Sciatic nerve (tissue), 2 donors: ENCODE data around the gene ZNF213. TPM values are rescaled to one million over a fixed set of nuclear protein-coding genes. Genes with fewer than 3 reads are reported as not detected.

Experiments
- ATAC-seq: fragments of 200-7000 bp; cut with Tn5 transposase; one replicate; pipeline ENCODE4 v1.9.1; 2020; ENCODE audit warnings: mild to moderate bottlenecking, moderate library complexity
- DNase-seq: peaks from one replicate; pipeline ENCODE4 v3.0.0-alpha.2; 2020; ENCODE audit warnings: low spot score
- intact Hi-C: fragments of 100-400 bp; cut with DNase I; formaldehyde crosslinking; loops from one replicate; pipeline ENCODE4 v1.14.2; 2022
- total RNA-seq: library from RNA; stranded (reverse); fragmentation: NEBNext Ultra II Directional; extraction: Animal tissue kit (Norgen Biotek cat#: 25700); gene quantifications from one replicate; pipeline ENCODE4 v1.2.1, GENCODE V29; 2021
- donor health status: DM: no; HTN: no; CAD: no.
- donor health status: DM: no; HTN: no; CAD: no.

Gene ZNF213
- 9.0 TPM for total RNA-seq

DNA sequence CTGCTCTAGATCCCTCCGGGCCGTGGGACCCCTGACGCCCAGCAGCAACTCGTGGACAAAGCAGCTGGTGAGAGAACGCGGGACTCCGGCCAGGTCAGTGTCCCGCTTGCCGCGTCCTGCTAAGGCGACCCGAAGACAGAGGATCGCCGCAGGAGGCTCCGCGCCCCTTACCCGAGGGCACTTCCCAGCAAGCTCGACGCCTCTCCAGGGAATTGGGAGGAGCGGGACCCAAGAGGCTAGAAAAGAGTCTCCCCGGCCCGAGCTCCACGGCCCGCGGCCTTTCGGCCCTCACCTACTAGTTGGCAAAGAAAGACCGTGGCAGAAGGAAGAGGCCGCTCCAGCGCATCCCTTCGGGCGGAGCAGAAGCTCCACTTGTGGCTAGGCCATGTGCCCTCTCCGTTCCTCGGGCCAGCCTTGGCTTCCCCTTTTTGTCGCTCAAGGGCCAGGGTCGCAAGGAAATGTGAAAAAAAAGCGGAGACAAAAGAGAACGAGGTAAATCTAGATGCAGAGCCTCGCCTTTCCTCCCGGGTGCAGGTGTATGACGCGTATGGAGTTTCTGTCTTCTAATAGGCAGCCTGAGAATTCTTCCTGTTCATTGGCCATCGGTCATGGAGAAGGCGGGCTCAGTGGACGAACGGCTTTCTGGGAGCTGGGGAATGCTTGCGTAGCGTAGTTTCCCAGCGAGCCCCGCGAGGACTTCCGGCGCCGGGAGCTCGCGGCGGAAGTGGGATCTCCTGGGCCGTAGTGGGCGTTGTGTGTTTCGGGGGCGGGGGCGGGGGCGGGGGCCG is at the start of gene ZNF213:
Gene ZNF213 (plus strand): TSS at position 692 of the 788 bp plus-strand sequence. CDS start 2,252 bp downstream, outside the sequence.
- ATAC-seq (peak; percentile 98), DNase-seq (peak; percentile 95)
- intact Hi-C loops, result no loop called here

DNA sequence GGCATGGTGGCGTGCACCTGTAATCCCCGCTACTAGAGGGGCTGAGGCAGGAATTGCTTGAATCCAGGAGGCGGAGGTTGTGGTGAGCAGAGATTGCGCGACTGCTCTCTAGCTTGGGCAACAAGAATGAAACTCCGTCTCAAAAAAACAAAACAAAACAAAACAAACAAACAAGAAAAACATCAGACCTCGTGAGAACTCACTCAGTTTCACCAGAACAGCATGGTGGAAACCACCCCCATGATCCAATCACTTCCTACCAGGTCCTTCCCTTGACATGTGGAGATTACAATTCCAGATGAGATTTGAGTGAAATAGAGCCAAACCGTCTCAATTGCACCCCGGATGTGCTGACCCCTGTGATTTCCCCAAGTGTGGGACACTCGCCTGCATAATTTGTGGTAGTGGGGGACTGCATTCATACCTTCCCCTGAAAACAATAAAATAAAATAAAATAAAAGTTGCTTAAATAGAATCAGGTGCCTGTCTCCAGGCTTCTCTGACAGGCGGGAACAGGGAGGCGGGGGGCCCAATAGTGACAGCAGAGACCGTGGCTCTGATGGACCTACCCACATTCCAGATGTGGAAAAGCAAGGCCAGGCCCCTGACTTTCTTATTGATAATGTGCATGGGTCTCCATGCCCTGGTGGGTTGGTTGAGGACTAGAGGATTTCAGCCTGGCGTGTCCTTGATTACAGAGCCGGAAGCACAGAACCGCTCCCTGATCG is 48.8 kb upstream of the ZNF213 start:
- intact Hi-C loops, result loop anchor here (10.0 kb wide), 1 partner anchor 529 kb away; the partner anchor contains the start of gene SLX4
- no peak for DNase-seq
- ATAC-seq, result no peak

DNA sequence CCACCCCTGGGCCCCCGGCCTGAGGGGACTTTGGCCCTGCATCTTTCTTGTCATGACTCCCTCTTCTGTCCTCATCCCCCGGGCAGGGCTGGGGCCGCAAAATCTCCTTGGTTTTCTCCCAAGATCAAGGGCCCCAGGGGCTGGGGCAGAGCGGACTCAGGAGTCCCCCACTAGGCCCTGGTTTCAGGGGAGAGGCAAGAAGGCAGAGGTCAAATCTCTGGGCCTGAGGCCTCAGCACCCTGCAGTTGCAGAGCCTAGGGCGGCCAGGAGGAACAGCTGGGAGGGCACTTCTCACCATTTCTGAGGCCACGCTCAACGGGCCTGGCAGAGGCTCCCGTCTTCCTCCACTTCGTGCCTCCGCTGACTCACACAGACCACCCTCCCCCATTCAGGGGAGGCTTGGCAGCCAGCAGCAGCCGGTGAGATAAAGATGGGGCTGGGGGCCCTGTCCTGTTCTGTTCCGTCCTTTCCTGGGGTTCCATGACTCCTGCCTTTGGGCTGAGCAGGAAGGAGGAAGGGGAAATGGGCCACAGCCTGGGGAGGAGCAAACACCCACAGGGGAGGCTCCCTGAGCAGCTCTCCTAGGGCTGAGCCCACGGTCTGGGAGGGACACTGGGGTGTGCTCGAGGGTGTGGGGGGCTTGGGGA is 48.1 kb upstream of the ZNF213 start:
- ATAC-seq (peak; percentile 66), DNase-seq (no peak)

GRCh38 chr16:3087243-3088235 is 47.3 kb upstream of the ZNF213 start:
- DNase-seq (no peak), ATAC-seq (peak; percentile 41)
- intact Hi-C loops, result loop anchor here (10.0 kb wide), 1 partner anchor 527 kb away; the partner anchor contains the start of gene SLX4

More for the DNA sequence above, 48.1 kb upstream of the ZNF213 start:
- intact Hi-C loops, result loop anchor here (10.0 kb wide), 1 partner anchor 528 kb away; the partner anchor contains the start of gene SLX4

GRCh38 chr16:3088450-3088849 is 46.4 kb upstream of the ZNF213 start:
- no peak for ATAC-seq
- intact Hi-C loops, result loop anchor here (10.0 kb wide), 1 partner anchor 526 kb away; the partner anchor contains the start of gene SLX4
- no peak for DNase-seq

DNA sequence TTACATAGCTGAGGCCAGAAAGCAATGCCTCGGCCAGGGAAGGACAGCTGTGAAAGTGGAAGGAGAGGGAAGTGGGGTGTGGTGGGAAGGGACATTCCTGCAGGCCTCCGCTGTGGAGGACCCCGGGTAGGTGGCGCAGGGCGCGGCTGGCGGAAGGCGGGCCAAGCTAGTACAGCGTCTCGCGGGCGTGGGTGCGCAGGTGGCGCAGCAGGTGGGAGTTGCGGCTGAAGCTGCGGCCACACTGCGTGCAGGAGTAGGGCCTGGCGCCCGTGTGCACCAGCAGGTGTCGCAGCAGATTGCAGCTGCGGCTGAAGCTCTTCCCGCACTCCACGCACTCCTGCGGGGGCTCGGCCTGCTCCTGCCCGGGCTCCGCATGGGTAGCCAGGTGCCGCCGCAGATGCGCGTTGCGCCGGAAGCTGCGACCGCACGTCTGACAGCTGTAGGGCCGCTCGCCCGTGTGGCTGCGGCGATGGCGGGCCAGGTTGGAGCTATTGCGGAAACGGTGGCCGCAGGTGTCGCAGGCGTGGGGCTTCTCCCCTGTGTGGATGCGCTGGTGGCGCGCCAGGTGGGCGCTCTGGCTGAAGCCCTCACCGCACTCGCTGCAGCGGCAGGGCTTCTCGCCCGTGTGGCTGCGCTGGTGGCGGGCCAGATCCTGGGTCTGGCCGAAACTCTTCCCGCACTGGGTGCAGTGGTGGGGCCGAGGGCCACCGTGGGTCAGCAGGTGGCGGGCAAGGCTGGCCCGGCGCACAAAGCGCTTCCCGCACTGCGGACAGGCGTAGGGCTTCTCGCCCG is 45.7 kb upstream of the ZNF213 start:
- DNase-seq (no peak), ATAC-seq (no peak)
- intact Hi-C loops, result loop anchor here (10.0 kb wide), 1 partner anchor 526 kb away; the partner anchor contains the start of gene SLX4

- DNase-seq (no peak), ATAC-seq (no peak)
- intact Hi-C loops, result loop anchor here (10.0 kb wide), 1 partner anchor 525 kb away; the partner anchor contains the start of gene SLX4
Measured at GRCh38 chr16:3089717-3090592, 44.9 kb upstream of the ZNF213 start.

DNA sequence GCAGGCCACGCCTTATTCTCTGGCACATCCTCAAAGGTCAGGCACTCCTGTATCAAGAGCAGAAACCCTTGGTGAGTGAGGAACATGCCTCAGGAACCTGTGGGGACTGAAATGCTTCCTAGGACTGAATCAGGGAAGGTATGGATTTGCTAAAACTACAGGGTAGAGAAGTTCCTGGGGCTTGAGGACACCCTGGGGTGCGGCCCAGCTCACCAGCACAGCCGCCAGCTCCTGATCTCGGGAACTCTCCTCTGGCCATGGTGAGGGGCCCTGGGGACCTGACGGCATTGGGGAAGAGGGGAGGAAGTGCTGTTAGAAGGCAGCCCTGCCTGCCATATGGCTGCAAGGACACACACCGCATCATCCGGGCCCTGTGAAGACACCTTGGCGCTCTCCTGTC is 43.3 kb upstream of the ZNF213 start:
- ATAC-seq (no peak), DNase-seq (no peak)
- intact Hi-C loops, result no loop called here

DNA sequence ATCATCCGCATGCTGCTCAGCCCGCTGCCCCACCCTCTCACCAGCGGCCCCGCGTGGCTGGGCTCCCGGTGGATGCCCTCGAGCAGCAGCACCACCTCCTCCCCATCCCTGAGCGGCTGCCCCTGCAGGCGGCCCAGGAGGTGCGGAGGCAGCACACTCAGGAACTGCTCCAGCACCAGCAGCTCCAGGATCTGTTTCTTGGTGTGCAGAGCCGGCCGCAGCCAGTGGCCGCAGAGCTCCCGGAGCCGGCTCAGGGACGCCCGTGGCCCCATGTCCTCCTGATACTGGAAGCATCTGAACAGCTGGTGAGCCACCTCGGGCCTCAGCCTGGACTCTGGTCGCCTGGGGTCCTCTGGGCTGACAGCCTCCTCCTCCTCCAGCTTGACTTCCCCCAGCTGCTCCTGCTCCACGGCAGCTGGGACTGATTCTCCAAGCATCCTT is 42.3 kb upstream of the ZNF213 start:
- intact Hi-C loops, result no loop called here
- ATAC-seq, result no peak
- DNase-seq, result no peak

DNA sequence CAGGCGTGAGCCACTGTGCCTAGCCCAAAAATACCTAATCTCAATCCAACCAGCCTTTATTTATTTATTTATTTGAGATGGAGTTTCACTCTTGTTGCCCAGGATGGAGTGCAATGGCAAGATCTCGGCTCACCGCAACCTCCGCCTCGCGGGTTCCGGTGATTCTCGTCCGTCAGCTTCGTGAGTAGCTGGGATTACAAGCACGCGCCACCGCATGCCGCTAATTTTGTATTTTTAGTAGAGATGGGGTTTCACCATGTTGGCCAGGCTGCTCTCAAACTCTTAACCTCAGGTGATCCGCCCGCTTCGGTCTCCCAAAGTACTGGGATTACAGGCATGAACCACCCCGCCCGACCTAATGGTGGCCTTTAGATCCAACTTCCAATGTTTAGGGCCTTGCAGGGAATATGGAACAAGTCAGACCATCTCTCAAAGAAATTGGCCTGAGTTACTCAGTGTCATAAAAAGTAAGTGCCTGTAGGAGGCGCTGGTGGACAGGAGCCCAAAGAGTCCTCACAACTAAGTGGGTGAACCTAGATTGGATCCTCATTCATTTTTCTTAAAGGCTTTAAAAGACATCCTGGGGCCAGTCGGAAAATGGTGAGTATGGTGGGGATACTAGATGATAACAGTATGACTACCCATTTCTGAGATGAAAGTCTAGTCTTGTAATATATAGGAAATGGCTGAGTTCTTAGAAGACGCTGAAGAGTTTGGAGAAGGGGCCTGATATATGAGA is 40.4 kb upstream of the ZNF213 start:
- no peak for ATAC-seq
- intact Hi-C loops, result no loop called here
- DNase-seq, result no peak

DNA sequence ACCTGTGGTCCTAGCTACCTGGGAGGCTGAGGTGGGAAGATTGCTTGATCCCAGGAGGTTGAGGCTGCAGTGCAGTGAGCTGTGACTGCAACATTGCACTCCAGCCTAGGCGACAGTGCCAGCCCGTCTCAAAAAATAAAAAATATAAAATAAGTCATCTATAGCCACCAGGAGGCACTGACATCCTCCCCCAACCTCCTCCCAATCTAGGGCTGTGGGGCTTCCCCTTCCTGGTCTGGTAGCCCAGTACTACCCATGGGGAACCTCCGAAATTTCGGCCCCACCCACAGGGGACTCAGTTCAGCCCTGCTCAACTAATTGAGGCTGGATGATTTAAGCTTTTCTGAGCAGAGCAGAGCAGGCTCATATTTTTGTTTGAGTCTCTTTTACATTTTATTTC is 39.0 kb upstream of the ZNF213 start:
- DNase-seq (no peak), ATAC-seq (no peak)
- intact Hi-C loops, result no loop called here

GRCh38 chr16:3096362-3096761 is 38.5 kb upstream of the ZNF213 start:
- intact Hi-C loops, result no loop called here
- DNase-seq, result no peak
- no peak for ATAC-seq

DNA sequence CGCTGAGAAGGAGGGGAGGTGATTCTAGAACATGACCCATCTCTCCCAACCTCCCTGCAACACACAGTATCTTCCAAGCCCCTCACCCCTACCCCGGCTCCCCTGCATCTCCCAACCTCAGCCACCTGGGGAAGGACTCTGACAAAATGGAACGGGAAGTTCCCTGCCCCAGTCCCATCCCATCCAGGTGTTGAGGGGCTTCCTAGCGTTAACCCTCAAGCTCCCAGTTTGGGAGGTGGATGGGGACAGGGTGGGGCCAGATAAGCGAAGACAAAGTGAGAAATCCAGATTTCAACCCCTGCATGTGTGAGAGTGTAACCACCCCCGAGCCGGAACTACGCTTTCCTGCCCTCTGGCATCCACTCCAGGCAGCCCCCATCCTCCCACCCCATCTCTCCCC is 37.6 kb upstream of the ZNF213 start:
- intact Hi-C loops, result no loop called here
- DNase-seq (no peak), ATAC-seq (no peak)

DNA sequence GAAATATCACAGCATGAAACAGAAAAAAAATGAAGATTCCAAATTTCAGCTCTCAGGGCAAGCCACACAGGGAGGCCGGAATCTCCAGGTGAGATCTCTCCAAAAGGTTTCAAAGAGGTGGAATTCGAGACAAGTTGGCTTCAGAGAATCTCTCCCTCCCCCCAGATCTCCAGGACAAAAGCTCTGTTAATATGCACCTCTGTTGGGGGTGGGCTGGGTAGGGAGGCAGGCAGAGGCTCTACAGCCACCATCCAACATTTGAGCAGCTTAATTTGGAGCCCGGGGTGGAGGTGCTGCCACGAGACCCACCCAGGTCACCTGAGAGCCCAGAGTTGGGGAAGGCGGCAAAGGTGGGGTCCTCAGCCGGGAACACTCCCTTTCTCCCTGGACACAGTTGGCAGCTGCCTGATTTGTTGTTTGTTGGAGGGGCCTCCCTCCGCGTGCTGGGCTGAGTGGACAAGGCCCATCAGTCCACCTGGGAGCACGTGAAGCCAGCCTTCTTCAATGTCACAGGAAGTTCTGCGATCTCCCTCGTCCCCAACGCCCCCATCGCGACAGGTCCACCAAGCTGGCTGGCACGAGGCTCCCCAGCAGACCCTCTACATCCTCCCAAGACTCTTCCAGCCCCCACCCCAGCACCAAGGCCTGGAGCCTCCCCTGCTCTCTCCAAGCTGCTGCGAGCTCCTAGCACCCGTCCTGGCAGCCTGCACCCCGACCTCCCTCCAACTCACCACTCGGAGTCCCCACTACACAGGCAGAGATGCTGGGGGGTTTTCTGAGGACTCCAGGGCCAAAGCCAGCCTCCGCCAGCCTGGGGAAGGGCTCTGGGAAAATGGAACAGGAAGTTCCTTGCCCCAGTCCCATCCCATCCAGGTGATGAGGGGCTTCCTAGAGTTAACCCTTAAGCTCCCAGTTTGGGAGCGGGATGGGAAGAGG is 36.1 kb upstream of the ZNF213 start, which contains the start of gene ZSCAN10:
Gene ZSCAN10 (minus strand): TSS at position 836 of the 936 bp plus-strand sequence. CDS start 6,357 bp downstream, outside the sequence.
- no peak for DNase-seq
- no peak for ATAC-seq
- intact Hi-C loops, result no loop called here

DNA sequence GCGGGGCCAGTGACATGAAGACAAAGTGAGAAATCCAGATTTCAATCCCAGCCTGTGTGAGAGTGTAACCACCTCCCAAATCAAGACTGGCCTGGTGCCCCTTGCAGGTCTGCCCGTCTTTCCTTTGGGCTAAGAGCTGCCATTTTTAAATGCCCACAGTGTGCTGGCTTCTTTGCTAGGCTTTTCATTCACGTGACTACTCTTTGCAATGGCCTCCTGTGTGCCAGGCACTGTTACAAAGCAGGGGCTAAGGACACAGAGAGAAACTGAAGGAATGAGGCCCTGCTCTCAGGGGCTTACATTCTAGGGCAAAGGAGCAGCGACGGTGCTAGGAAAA is 35.5 kb upstream of the ZNF213 start:
- no peak for ATAC-seq
- intact Hi-C loops, result no loop called here

More for the DNA sequence above, 35.5 kb upstream of the ZNF213 start:
- no peak for DNase-seq
